ENCODE results near the gene COL23A1.

GRCh38 chr5:178327446-178327845 lies 262.7 kb downstream of the COL23A1 start:
- TF ChIP-seq EZH2 (optimal IDR thresholded peaks at IDR 0.05; ENCODE audit: low read depth, low read length) (no peak), CTCF (IDR thresholded peaks at IDR 0.05; ENCODE audit: low read length) (no peak)

Data from MM.1S (cell line).